Dermis blood vessel endothelial cell (primary cell): Measurements from ENCODE around the gene ODAD4. TPM values are rescaled to one million over a fixed set of nuclear protein-coding genes. Genes with fewer than 3 reads are reported as not detected.

Experiments used
- DNase-seq: peaks from one replicate; pipeline ENCODE4 v3.0.0; 2010
- total RNA-seq: library from RNA; depleted of rRNA; stranded (reverse); fragments of >200 nt; gene quantifications from 2 replicates; pipeline ENCODE4 v1.2.3, GENCODE V29; 2014

Gene ODAD4
- total RNA-seq, 1 donor from 2014 or later: 0.34 TPM

- peak; percentile 35 for DNase-seq
Observed at GRCh38 chr17:41972571-41973407, 42.4 kb downstream of the ODAD4 start.

- DNase-seq: no peak
Observed at GRCh38 chr17:41973408-41973811, 43.0 kb downstream of the ODAD4 start.

- no peak for DNase-seq
Observed at GRCh38 chr17:41974031-41974430, 43.6 kb downstream of the ODAD4 start.

GRCh38 chr17:41974658-41975057 is 44.2 kb downstream of the ODAD4 start:
- DNase-seq: no peak

GRCh38 chr17:41975099-41976083 is 45.0 kb downstream of the ODAD4 start:
- no peak for DNase-seq

GRCh38 chr17:41976142-41976768 is 45.8 kb downstream of the ODAD4 start:
- no peak for DNase-seq

- no peak for DNase-seq
Observed at GRCh38 chr17:41977991-41978390, 47.6 kb downstream of the ODAD4 start.

GRCh38 chr17:41982026-41982760 is 51.8 kb downstream of the ODAD4 start:
- no peak for DNase-seq

GRCh38 chr17:41984454-41984853 is 54.0 kb downstream of the ODAD4 start:
- DNase-seq: no peak

GRCh38 chr17:41985919-41986318 is 55.5 kb downstream of the ODAD4 start:
- DNase-seq: no peak

GRCh38 chr17:41986634-41987033 is 56.2 kb downstream of the ODAD4 start:
- no peak for DNase-seq

GRCh38 chr17:41987642-41988041 is 57.2 kb downstream of the ODAD4 start:
- no peak for DNase-seq

- DNase-seq: no peak
Observed at GRCh38 chr17:41988418-41988817, 58.0 kb downstream of the ODAD4 start.

- DNase-seq: no peak
Observed at GRCh38 chr17:41989702-41990419, 59.4 kb downstream of the ODAD4 start.

- DNase-seq: no peak
Observed at GRCh38 chr17:41992576-41992975, 62.2 kb downstream of the ODAD4 start.

GRCh38 chr17:41996855-41997164 is 66.4 kb downstream of the ODAD4 start:
- DNase-seq: no peak

- DNase-seq: no peak
Observed at GRCh38 chr17:41998497-41998896, 68.1 kb downstream of the ODAD4 start.

GRCh38 chr17:42000413-42001133 is 70.2 kb downstream of the ODAD4 start:
- no peak for DNase-seq

- DNase-seq: no peak
Observed at GRCh38 chr17:42001729-42002128, 71.3 kb downstream of the ODAD4 start.

- no peak for DNase-seq
Observed at GRCh38 chr17:42002175-42002791, 71.9 kb downstream of the ODAD4 start.
